LNCAP (cell line): ENCODE results near the gene SLC24A4.

Experiments used
- TF ChIP-seq, protein P1 (sequence below): fragments of 450-650 bp; IDR thresholded peaks from 2 replicates; pipeline ENCODE4 v1.5.1; 2017; ENCODE audit warnings: mild to moderate bottlenecking

The SLC24A4 gene

GRCh38 chr14:92495027-92495426, 172.1 kb downstream of the SLC24A4 start:
- TF ChIP-seq, protein P1, sequence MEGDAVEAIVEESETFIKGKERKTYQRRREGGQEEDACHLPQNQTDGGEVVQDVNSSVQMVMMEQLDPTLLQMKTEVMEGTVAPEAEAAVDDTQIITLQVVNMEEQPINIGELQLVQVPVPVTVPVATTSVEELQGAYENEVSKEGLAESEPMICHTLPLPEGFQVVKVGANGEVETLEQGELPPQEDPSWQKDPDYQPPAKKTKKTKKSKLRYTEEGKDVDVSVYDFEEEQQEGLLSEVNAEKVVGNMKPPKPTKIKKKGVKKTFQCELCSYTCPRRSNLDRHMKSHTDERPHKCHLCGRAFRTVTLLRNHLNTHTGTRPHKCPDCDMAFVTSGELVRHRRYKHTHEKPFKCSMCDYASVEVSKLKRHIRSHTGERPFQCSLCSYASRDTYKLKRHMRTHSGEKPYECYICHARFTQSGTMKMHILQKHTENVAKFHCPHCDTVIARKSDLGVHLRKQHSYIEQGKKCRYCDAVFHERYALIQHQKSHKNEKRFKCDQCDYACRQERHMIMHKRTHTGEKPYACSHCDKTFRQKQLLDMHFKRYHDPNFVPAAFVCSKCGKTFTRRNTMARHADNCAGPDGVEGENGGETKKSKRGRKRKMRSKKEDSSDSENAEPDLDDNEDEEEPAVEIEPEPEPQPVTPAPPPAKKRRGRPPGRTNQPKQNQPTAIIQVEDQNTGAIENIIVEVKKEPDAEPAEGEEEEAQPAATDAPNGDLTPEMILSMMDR = no peak

DNA sequence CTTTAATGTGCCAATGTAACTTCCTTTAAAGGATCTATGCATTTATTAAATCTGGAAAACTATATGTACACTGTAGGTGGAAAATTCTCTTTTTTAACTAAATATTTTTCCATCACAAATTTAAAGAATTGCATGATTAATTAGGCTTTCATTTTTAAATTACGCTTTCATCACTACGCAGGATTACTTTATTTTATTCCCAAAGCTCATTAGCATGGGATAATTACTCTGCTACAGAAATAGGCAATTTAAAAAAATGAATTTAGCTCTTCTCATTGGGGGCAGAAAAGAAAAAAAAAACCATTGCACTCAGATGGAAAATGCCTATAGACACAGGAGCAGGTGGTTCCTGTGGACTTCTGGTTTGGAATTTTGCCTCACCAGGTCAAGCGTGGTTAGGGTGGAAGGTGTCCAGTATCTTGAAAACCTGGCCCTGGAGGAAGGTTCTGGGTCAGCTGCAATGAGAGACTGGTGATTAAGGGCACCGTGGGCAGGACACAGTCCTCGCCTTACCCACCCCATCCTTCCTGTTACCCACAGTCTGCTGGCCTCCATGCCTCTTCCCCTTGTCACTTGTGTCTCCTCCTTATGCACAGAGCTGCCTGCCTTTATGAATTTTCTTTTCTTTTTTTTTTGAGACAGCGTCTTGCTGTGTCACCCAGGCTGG, 173.4 kb downstream of the SLC24A4 start:
- TF ChIP-seq, protein P1 = no peak

DNA sequence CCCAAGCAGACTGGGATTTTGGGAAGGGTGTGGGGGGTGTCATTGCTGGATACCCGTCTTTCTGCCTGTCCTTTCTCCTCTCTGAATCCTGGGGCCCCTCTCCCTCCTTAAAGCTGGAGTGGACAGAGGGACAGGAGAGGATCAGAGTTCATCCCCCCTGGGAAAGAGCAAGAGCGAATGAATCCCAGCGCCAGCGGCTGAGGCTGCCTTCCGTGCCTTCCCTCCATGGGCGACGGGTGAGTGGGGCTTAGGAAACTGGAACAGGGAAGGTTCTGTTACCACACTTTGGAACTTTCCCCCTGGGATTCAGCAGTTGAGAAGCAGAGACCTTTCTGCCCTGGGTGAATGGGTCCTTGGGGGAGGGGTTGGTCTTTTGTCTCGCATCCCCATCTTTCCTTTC, 174.4 kb downstream of the SLC24A4 start:
- TF ChIP-seq, protein P1 = no peak

- TF ChIP-seq, protein P1 = no peak
Measured at GRCh38 chr14:92499234-92499633, 176.3 kb downstream of the SLC24A4 start.

GRCh38 chr14:92500491-92500941, 177.6 kb downstream of the SLC24A4 start:
- TF ChIP-seq, protein P1 = no peak

GRCh38 chr14:92501891-92502351, 179.0 kb downstream of the SLC24A4 start:
- TF ChIP-seq, protein P1 = no peak

GRCh38 chr14:92502541-92503286, 179.7 kb downstream of the SLC24A4 start:
- TF ChIP-seq, protein P1 = no peak
